Measurements from ENCODE around the gene TNP2. TPM values are rescaled to one million over a fixed set of nuclear protein-coding genes. Genes with fewer than 3 reads are reported as not detected.

TNP2 gene
- total and polyA plus RNA-seq, 9 of the 15 experiments (the other 6 are each of a cell fraction or from before 2014, with no cell fraction given): not detected

GRCh38 chr16:11254913-11255736 lies 14.0 kb downstream of the TNP2 start (continued):
- TF ChIP-seq FOXP4 (CRISPR knock-in tag; IDR thresholded peaks at IDR 0.05; ENCODE audit: borderline replicate concordance): peak; percentile 100
- TF ChIP-seq CBX1 (IDR thresholded peaks at IDR 0.05; ENCODE audit: low read depth): no peak; the same call in none of the 2 replicates

DNA sequence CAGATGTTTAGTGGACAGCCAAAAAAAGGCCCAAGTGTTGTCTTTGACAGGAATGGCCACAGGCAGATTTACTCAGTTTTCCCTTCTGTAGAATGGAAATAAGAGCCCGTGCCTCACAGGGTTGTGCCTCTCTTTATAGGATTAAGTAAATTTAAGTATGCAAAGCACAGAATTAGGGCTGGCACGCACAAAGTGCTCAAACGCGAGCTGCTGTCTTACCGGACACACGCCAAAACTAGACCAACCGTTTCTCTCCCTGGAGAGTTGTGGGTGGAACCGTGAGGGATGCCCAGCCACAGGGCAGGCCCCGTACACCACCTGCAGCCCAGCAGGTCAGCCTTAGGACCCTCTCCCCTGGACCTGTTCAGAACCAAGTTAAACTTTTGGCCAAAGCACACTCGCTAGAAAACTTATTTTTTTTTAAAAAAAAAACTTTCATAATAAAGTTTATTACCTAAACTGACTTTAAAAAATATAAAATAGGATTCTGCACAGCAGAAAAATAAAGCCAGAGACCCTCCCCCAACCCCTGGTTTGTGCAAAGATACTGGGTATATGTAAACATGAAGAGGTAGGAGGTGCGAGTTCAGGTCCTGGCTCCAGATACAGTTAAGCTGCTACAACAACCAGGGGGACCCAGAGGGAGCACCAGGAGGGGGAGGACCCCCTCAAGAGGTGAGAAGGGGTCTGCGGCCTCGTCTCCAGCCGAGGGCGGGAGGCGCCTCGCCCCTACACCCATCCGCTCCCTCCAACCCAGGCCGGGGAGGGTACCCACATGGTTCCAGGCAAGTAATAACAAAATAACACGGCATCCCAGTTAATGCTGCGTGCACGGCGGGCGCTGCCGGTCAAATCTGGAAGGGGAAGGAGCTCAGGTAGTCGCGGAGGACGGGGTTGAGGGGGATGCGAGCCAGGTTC lies 14.9 kb downstream of the TNP2 start:
- no peaks in the 10 kb centered on the region for H3K9me1 ChIP-seq (ENCODE audit: control insufficient read depth, insufficient read depth, low read length)
- in situ Hi-C loops (cut with MboI): no loop called here
- peaks cover 40 to 52% of the 10 kb centered on the region in 2 experiments; a peak in 4 of 5 replicates for H3K4me1 ChIP-seq (replicated peaks in 1 of 2; ENCODE audit: control insufficient read depth in 2 of 2, insufficient read depth in 2 of 2, low read length in 2 of 2)
- peaks cover 25% of the 10 kb centered on the region; the same call in 1 of the 3 replicates for H3K36me3 ChIP-seq (ENCODE audit: control insufficient read depth, insufficient read depth, low read length)
- H3K27ac ChIP-seq (ENCODE audit: extremely low read depth, low read depth, low read length): peak overlapping the region; percentile 86
- WGBS (ENCODE audit: insufficient coverage, low coverage, missing lambda C conversion rate): 10% methylated on average over 25 of the region's 29 CpGs
- no peak for FAIRE-seq
- H2AFZ ChIP-seq (ENCODE audit: low read depth, low read length): peak overlapping the region; percentile 72
- CTCF ChIA-PET (ENCODE audit: low intra/inter-chr PET ratio): interaction anchor here (5.2 kb wide), 1 partner anchor 283 kb away, joined by 58 read pairs; no protein-coding TSS in a partner anchor
- peak overlapping the region; percentile 82 for H3K4me3 ChIP-seq
- DNase-seq (ENCODE audit: extremely low read depth in 1 of 4, low spot score in 3 of 4): peak in 2 of 4 experiments; percentile 29 to 34
- POLR2A ChIA-PET: interaction anchor here (0.6 to 3.2 kb wide), 36 partner anchors 8 to 1025 kb away, joined by 3 to 36 read pairs (median 5); partner anchors contain the start of genes PRM3 and TNP2
- H3K4me2 ChIP-seq (ENCODE audit: insufficient read depth, low read length): peak overlapping the region; percentile 77
- TSS peak; percentile 58 for BruUV-seq (replicated peaks)
- no peaks in the 10 kb centered on the region for H3K27me3 ChIP-seq (ENCODE audit: control insufficient read depth in 2 of 2, insufficient read depth in 2 of 2, low read length in 2 of 2)
- peak overlapping the region; percentile 74 to 94 for H3K9ac ChIP-seq (ENCODE audit: insufficient read depth in 1 of 2, low read depth in 2 of 2, low read length in 2 of 2)
- H3K79me2 ChIP-seq (ENCODE audit: control insufficient read depth, insufficient read depth, low read length): peaks cover 33% of the 10 kb centered on the region
- intact Hi-C loops (cut with micrococcal nuclease): loop anchor here (2.0 to 10.0 kb wide), 3 partner anchors 49 to 149 kb away; no protein-coding TSS in a partner anchor
- ATAC-seq: no peak
- H3K9me3 ChIP-seq (replicated peaks; ENCODE audit: control insufficient read depth, insufficient read depth, low read depth, low read length): no peaks in the 10 kb centered on the region
- peaks cover 3% of the 10 kb centered on the region; the same call in 1 of the 2 replicates for H4K20me1 ChIP-seq (replicated peaks; ENCODE audit: control insufficient read depth, insufficient read depth, low read length)
- TF ChIP-seq RBM25 (IDR thresholded peaks at IDR 0.05; ENCODE audit: low read depth, low read length, severe bottlenecking) (peak; percentile 56), CHD1 (IDR thresholded peaks at IDR 0.05; ENCODE audit: low read length) (peak; percentile 54), TFAP4 (CRISPR knock-in tag; IDR thresholded peaks at IDR 0.05; ENCODE audit: borderline replicate concordance) (peak; percentile 21; the same call in 1 of the 2 replicates), BCOR (IDR thresholded peaks at IDR 0.05) (0 out of 2 replicates have a peak, but pooled peaks have one; percentile 42), ZNF12 (CRISPR knock-in tag; IDR thresholded peaks at IDR 0.05) (peak; percentile 14; the same call in 1 of the 2 replicates), ZNF311 (CRISPR knock-in tag; IDR thresholded peaks at IDR 0.05) (0 out of 2 replicates have a peak, but pooled peaks have one; percentile 29), ZNF224 (CRISPR knock-in tag; IDR thresholded peaks at IDR 0.05) (no peak), LCOR (CRISPR knock-in tag; IDR thresholded peaks at IDR 0.05) (peak; percentile 53; the same call in 1 of the 2 replicates)
- TF ChIP-seq, protein P1, sequence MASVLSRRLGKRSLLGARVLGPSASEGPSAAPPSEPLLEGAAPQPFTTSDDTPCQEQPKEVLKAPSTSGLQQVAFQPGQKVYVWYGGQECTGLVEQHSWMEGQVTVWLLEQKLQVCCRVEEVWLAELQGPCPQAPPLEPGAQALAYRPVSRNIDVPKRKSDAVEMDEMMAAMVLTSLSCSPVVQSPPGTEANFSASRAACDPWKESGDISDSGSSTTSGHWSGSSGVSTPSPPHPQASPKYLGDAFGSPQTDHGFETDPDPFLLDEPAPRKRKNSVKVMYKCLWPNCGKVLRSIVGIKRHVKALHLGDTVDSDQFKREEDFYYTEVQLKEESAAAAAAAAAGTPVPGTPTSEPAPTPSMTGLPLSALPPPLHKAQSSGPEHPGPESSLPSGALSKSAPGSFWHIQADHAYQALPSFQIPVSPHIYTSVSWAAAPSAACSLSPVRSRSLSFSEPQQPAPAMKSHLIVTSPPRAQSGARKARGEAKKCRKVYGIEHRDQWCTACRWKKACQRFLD (CRISPR knock-in tag; IDR thresholded peaks at IDR 0.05): 0 out of 2 replicates have a peak, but pooled peaks have one; percentile 12

Measured in K562 (cell line).